SK-N-SH treated with all-trans-retinoic acid at 6 μM for 48 hours (cell line): ENCODE measurements around the gene FOXO3.

Source experiments
- ARNTL ChIP-seq: fragments of 450-650 bp; formaldehyde crosslinking; IDR thresholded peaks from 2 replicates; pipeline ENCODE4 v1.5.0; 2020; ENCODE audit warnings: low read depth, mild to moderate bottlenecking, moderate library complexity, borderline replicate concordance
- BACH2 ChIP-seq: fragments of 250-450 bp; sonication (Bioruptor Pico); IDR thresholded peaks from 2 replicates; pipeline ENCODE4 v1.9.0; 2021; ENCODE audit warnings: mild to moderate bottlenecking, borderline replicate concordance
- CSDC2 ChIP-seq: fragments of 250-450 bp; sonication (Bioruptor Pico); IDR thresholded peaks from 2 replicates; pipeline ENCODE4 v1.5.0; 2020; ENCODE audit warnings: mild to moderate bottlenecking, moderate library complexity
- ESRRG ChIP-seq: fragments of 250-450 bp; sonication (Bioruptor Pico); IDR thresholded peaks from 2 replicates; pipeline ENCODE4 v1.6.1; 2021; ENCODE audit warnings: mild to moderate bottlenecking
- PATZ1 ChIP-seq: fragments of 250-450 bp; sonication (Bioruptor Pico); IDR thresholded peaks from 2 replicates; pipeline ENCODE4 v1.8.0; 2020; ENCODE audit warnings: mild to moderate bottlenecking, moderate library complexity, borderline replicate concordance
- RARB ChIP-seq: fragments of 250-450 bp; sonication (Bioruptor Pico); IDR thresholded peaks from 2 replicates; pipeline ENCODE4 v1.8.0; 2021; ENCODE audit warnings: mild to moderate bottlenecking, moderate library complexity
- TCF4 ChIP-seq: fragments of 250-450 bp; sonication (Bioruptor Pico); IDR thresholded peaks from 2 replicates; pipeline ENCODE4 v1.8.0; 2021; ENCODE audit warnings: mild to moderate bottlenecking, moderate library complexity, borderline replicate concordance
- ZNF565 ChIP-seq: fragments of 450-650 bp; formaldehyde crosslinking; conservative IDR thresholded peaks from 2 replicates; pipeline ENCODE4 v1.5.0; 2020; ENCODE audit warnings: low read depth, mild to moderate bottlenecking, moderate library complexity
- TF ChIP-seq, protein P1 (sequence below): fragments of 250-450 bp; sonication (Bioruptor Pico); IDR thresholded peaks from 2 replicates; pipeline ENCODE4 v1.5.1; 2020; ENCODE audit warnings: low read depth, mild to moderate bottlenecking, moderate library complexity

- TF ChIP-seq PATZ1 (CRISPR knock-in tag), result no peak
- no peak for TF ChIP-seq ESRRG (CRISPR knock-in tag)
- no peak for TF ChIP-seq BACH2
- TF ChIP-seq TCF4, result no peak
- TF ChIP-seq, protein P1, sequence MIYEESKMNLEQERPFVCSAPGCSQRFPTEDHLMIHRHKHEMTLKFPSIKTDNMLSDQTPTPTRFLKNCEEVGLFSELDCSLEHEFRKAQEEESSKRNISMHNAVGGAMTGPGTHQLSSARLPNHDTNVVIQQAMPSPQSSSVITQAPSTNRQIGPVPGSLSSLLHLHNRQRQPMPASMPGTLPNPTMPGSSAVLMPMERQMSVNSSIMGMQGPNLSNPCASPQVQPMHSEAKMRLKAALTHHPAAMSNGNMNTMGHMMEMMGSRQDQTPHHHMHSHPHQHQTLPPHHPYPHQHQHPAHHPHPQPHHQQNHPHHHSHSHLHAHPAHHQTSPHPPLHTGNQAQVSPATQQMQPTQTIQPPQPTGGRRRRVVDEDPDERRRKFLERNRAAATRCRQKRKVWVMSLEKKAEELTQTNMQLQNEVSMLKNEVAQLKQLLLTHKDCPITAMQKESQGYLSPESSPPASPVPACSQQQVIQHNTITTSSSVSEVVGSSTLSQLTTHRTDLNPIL (CRISPR knock-in tag), result no peak
- TF ChIP-seq RARB, result no peak
- no peak for TF ChIP-seq ZNF565 (CRISPR knock-in tag)
- TF ChIP-seq CSDC2 (CRISPR knock-in tag), result no peak
- TF ChIP-seq ARNTL (CRISPR knock-in tag), result no peak
Observed at GRCh38 chr6:108727966-108728730, 167.4 kb downstream of the FOXO3 start.
